GM12878 (cell line): ENCODE results near the gene RBMS1. TPM values are rescaled to one million over a fixed set of nuclear protein-coding genes. Genes with fewer than 3 reads are reported as not detected.

ENCODE experiments used
- ATAC-seq: fragments of 200-7000 bp; cut with Tn5 transposase; 3 replicates; pipeline ENCODE4 v1.9.1; 2020; ENCODE audit warnings: mild to moderate bottlenecking, moderate library complexity
- BruUV-seq: library from RNA; stranded (reverse); fragments of 400-500 nt; replicated peaks from 2 replicates; lab custom pipeline; 2021; lab: Mats Ljungman, UMichigan
- CTCF ChIA-PET: fragments of 300-600 bp; sonication (Branson Sonifier 250); formaldehyde crosslinking; extraction: SDS; loops from one replicate; lab custom pipeline; 2021; ENCODE audit warnings: inconsistent platforms; lab: Yijun Ruan, JAX
- POLR2A ChIA-PET: fragments of 350-600 bp; formaldehyde crosslinking; extraction: SDS; loops from one replicate; lab custom pipeline; 2021; ENCODE audit warnings: inconsistent platforms; lab: Charles Lee
- RAD21 ChIA-PET: fragments of 300-600 bp; sonication (Branson Sonifier 250); formaldehyde crosslinking; loops from one replicate; lab custom pipeline; 2023; ENCODE audit warnings: antibody characterized with exemption; ENCODE audit not compliant: unreplicated experiment; lab: Charles Lee
- SMC1A ChIA-PET: fragments of 300-600 bp; sonication (Branson Sonifier 250); formaldehyde crosslinking; loops from one replicate; lab custom pipeline; 2023; ENCODE audit not compliant: unreplicated experiment, uncharacterized antibody; lab: Charles Lee
- DNase-seq: peaks from one replicate; pipeline ENCODE4 v3.0.0-alpha.2; 2011; ENCODE audit warnings: low read depth, low spot score
- FAIRE-seq: peaks from 3 replicates; lab custom pipeline; 2011; peaks lifted over from hg19 to GRCh38; lab: Jason Lieb, UNC
- H2AFZ ChIP-seq: 2 replicates; pipeline ENCODE4 v1.6.0; 2011; ENCODE audit warnings: low read depth, low read length, control low read depth; ENCODE audit not compliant: control insufficient read depth
- H3K27ac ChIP-seq: 2 replicates; pipeline ENCODE4 v1.5.1; 2011; ENCODE audit warnings: control low read depth; ENCODE audit not compliant: control insufficient read depth, insufficient read depth
- H3K27me3 ChIP-seq, 2 experiments: replicated peaks in 1 of 2; 2 replicates each; pipeline versions ENCODE4 v1.6.0 to v1.6.1; 2011; ENCODE audit warnings: low read length in 1 of 2; ENCODE audit not compliant: control insufficient read depth in 2 of 2, insufficient read depth in 2 of 2
- H3K36me3 ChIP-seq, 2 experiments: 2 replicates each; pipeline ENCODE4 v1.5.1; 2011; ENCODE audit warnings: low read length in 1 of 2; ENCODE audit not compliant: control insufficient read depth in 2 of 2, insufficient read depth in 2 of 2
- H3K4me1 ChIP-seq: 2 replicates; pipeline ENCODE4 v1.6.1; 2011; ENCODE audit warnings: mild to moderate bottlenecking, low read length, moderate library complexity, mixed read lengths; ENCODE audit not compliant: control insufficient read depth, insufficient read depth
- H3K4me2 ChIP-seq: 2 replicates; pipeline ENCODE4 v1.6.0; 2011; ENCODE audit warnings: control low read depth; ENCODE audit not compliant: control insufficient read depth, insufficient read depth
- H3K4me3 ChIP-seq: fragments of 200-600 bp; sonication (generic); 2 replicates; pipeline ENCODE4 v1.5.1; 2016
- H3K79me2 ChIP-seq: 2 replicates; pipeline ENCODE4 v1.6.0; 2011; ENCODE audit warnings: low read length; ENCODE audit not compliant: control insufficient read depth, insufficient read depth
- H3K9ac ChIP-seq: 2 replicates; pipeline ENCODE4 v1.8.0; 2011; ENCODE audit warnings: low read length, control low read depth, mixed read lengths; ENCODE audit not compliant: control insufficient read depth, insufficient read depth
- H3K9me3 ChIP-seq: replicated peaks from 3 replicates; pipeline ENCODE4 v1.5.1; 2011; ENCODE audit warnings: mild to moderate bottlenecking, low read length; ENCODE audit not compliant: control insufficient read depth, insufficient read depth
- H4K20me1 ChIP-seq: 2 replicates; pipeline ENCODE4 v1.6.0; 2011; ENCODE audit not compliant: control insufficient read depth, insufficient read depth
- BHLHE40 ChIP-seq, 2 experiments: fragments of 450-650 bp in 1 of 2; IDR thresholded peaks; 2 replicates each; pipeline ENCODE4 v1.6.1; 2011 to 2017; ENCODE audit warnings: low read depth in 2 of 2, borderline replicate concordance in 1 of 2, improper control_type of control experiment in 1 of 2, low read length in 1 of 2, mild to moderate bottlenecking in 1 of 2
- CHD4 ChIP-seq: fragments of 200-600 bp; sonication (generic); IDR thresholded peaks from 2 replicates; pipeline ENCODE4 v1.6.1; 2016; ENCODE audit warnings: mild to moderate bottlenecking
- EP300 ChIP-seq, 2 experiments: fragments of 150-350 bp in 1 of 2; IDR thresholded peaks; 2 replicates each; pipeline ENCODE4 v1.6.1; 2011 to 2012; ENCODE audit warnings: low read depth in 2 of 2, low read length in 2 of 2, borderline replicate concordance in 1 of 2, improper control_type of control experiment in 1 of 2, inconsistent platforms in 1 of 2; ENCODE audit not compliant: control insufficient read depth in 1 of 2
- KLF5 ChIP-seq: fragments of 450-650 bp; IDR thresholded peaks from 2 replicates; pipeline ENCODE4 v1.6.1; 2014; ENCODE audit warnings: mild to moderate bottlenecking; ENCODE audit not compliant: partially characterized antibody
- NR2F1 ChIP-seq: fragments of 450-650 bp; conservative IDR thresholded peaks from 2 replicates; pipeline ENCODE4 v1.6.1; 2017; ENCODE audit warnings: mild to moderate bottlenecking
- RCOR1 ChIP-seq: conservative IDR thresholded peaks from 2 replicates; pipeline ENCODE4 v1.6.1; 2012; ENCODE audit warnings: low read depth, low read length, improper control_type of control experiment
- RFX5 ChIP-seq: IDR thresholded peaks from 2 replicates; pipeline ENCODE4 v1.6.1; 2011; ENCODE audit warnings: low read depth, low read length, improper control_type of control experiment
- RUNX3 ChIP-seq: IDR thresholded peaks from 2 replicates; pipeline ENCODE4 v1.6.1; 2012; ENCODE audit warnings: low read length, inconsistent platforms
- SIN3A ChIP-seq: IDR thresholded peaks from 2 replicates; pipeline ENCODE4 v1.6.1; 2012; ENCODE audit warnings: low read depth, low read length, improper control_type of control experiment
- SMC3 ChIP-seq: IDR thresholded peaks from 2 replicates; pipeline ENCODE4 v1.6.1; 2011; ENCODE audit warnings: low read length, improper control_type of control experiment, borderline replicate concordance
- SP1 ChIP-seq: IDR thresholded peaks from one replicate; pipeline ENCODE4 v1.6.1; 2011; ENCODE audit warnings: low read depth, low read length
- ZNF592 ChIP-seq: fragments of 450-650 bp; IDR thresholded peaks from 2 replicates; pipeline ENCODE4 v1.6.1; 2017; ENCODE audit warnings: mild to moderate bottlenecking, moderate library complexity
- WGBS: methylation state at CpG from one replicate; pipeline ENCODE4 v1.1.6; 2016; ENCODE audit warnings: low lambda C conversion rate; ENCODE audit not compliant: insufficient replicate concordance, insufficient coverage; ENCODE audit errors: missing lambda C conversion rate; 5-methylcytosine and 5-hydroxymethylcytosine counted together
- in situ Hi-C: fragments of 300-500 bp; cut with MboI; formaldehyde crosslinking; loops from 9 replicates; pipeline ENCODE4 v1.14.3; 2018; ENCODE audit warnings: mixed read lengths
- intact Hi-C: fragments of 100-400 bp; cut with micrococcal nuclease; formaldehyde crosslinking; loops from one replicate; pipeline ENCODE4 v1.14.2; 2022; ENCODE audit not compliant: unreplicated experiment
- polyA plus RNA-seq, 11 experiments: library from polyadenylated mRNA; depleted of rRNA in 4 of 11; unstranded in 6 of 11; stranded (reverse) in 5 of 11; fragments of >200 nt; fragmentation: Nextera tagmentation in 4 of 11; fragmentation: Illumina TruSeq in 1 of 11; extraction: Ambion mirVana in 4 of 11; extraction: Trizol in 1 of 11; gene quantifications; 1 replicate in 1 of 11; 2 replicates in 10 of 11; pipeline versions ENCODE4 v1.2.1 to v1.2.3, GENCODE V29; 2011 to 2016; ENCODE audit warnings: inconsistent platforms in 2 of 11, missing spikeins in 2 of 11, low read depth in 1 of 11
- total RNA-seq, 4 experiments: library from RNA; depleted of rRNA in 3 of 4; stranded (reverse); fragments of >200 nt in 3 of 4; fragmentation: Illumina TruSeq in 1 of 4; extraction: Trizol in 1 of 4; gene quantifications; 2 replicates each; pipeline versions ENCODE4 v1.2.1 to v1.2.3, GENCODE V29; 2013 to 2021

Gene RBMS1
- total and polyA plus RNA-seq, 10 of the 15 experiments (the other 5 are each of a cell fraction or from before 2014, with no cell fraction given) = 0.04 to 0.31 (median 0.17) TPM; not detected in 1

- FAIRE-seq = no peak
- ChIA-PET SMC1A (no interaction called here), CTCF (no interaction called here), RAD21 (no interaction called here), POLR2A (no interaction called here)
- Histone ChIP-seq H3K4me1 (no peaks in the 10 kb centered on the region), H2AFZ (no peak overlapping the region), H4K20me1 (no peaks in the 10 kb centered on the region), H3K9me3 (no peaks in the 10 kb centered on the region), H3K27ac (no peak overlapping the region), H3K4me3 (no peak overlapping the region), H3K36me3 (no peaks in the 10 kb centered on the region), H3K4me2 (no peak overlapping the region), H3K27me3 (no peaks in the 10 kb centered on the region), H3K9ac (no peak overlapping the region), H3K79me2 (no peaks in the 10 kb centered on the region)
- ATAC-seq = no peak
- intact Hi-C loops (no loop called here), in situ Hi-C loops (no loop called here)
- TF ChIP-seq SIN3A (no peak), RFX5 (no peak), EP300 (IDR thresholded peaks at IDR 0.05; ENCODE audit: borderline replicate concordance in 1 of 2, control insufficient read depth in 1 of 2, low read depth in 2 of 2, low read length in 2 of 2) (no peak), SMC3 (no peak), CHD4 (no peak), RUNX3 (no peak), BHLHE40 (IDR thresholded peaks at IDR 0.05; ENCODE audit: borderline replicate concordance in 1 of 2, low read depth in 2 of 2, low read length in 1 of 2) (no peak)
- no peak for DNase-seq
- no TSS peak for BruUV-seq
- WGBS = 41% methylated on average over 3 of the region's 3 CpGs
Measured at GRCh38 chr2:160453111-160453820, 40.3 kb downstream of the RBMS1 start.

GRCh38 chr2:160450486-160450885 is 43.1 kb downstream of the RBMS1 start:
- TF ChIP-seq SP1 (no peak), KLF5 (no peak), RUNX3 (no peak), ZNF592 (no peak), RCOR1 (no peak), NR2F1 (no peak)
- in situ Hi-C loops = no loop called here
- Histone ChIP-seq H3K9me3 (no peaks in the 10 kb centered on the region), H3K4me1 (no peaks in the 10 kb centered on the region), H2AFZ (no peak overlapping the region), H3K27me3 (no peaks in the 10 kb centered on the region), H3K36me3 (no peaks in the 10 kb centered on the region), H3K4me3 (no peak overlapping the region), H3K4me2 (no peak overlapping the region), H3K79me2 (no peaks in the 10 kb centered on the region), H3K9ac (no peak overlapping the region), H4K20me1 (no peaks in the 10 kb centered on the region), H3K27ac (no peak overlapping the region)
- ChIA-PET SMC1A (no interaction called here), POLR2A (no interaction called here), CTCF (interaction anchor here (1.0 kb wide), 1 partner anchor 342 kb away, joined by 3 read pairs; no protein-coding TSS in a partner anchor), RAD21 (no interaction called here)
- intact Hi-C loops = no loop called here
- ATAC-seq (no peak), FAIRE-seq (no peak), DNase-seq (no peak)
- BruUV-seq = no TSS peak
